AG04449 (cell line): Measurements from ENCODE around the gene RALY.
"Not testable (repeated sequence)": the region's sequence is repeated elsewhere in the genome, so short reads cannot be mapped to it uniquely, and the experiment has no call there.

Experiments used
- CTCF ChIA-PET: fragments of 350-600 bp; formaldehyde crosslinking; extraction: SDS; loops from one replicate; lab custom pipeline; 2021; ENCODE audit warnings: antibody characterized with exemption; lab: Yijun Ruan, JAX
- POLR2A ChIA-PET: fragments of 400-600, 350-600 bp; formaldehyde crosslinking; extraction: SDS; loops from one replicate; lab custom pipeline; 2020; ENCODE audit warnings: antibody characterized with exemption, inconsistent platforms; lab: Yijun Ruan, JAX
- DNase-seq: peaks from one replicate; pipeline ENCODE4 v3.0.0-alpha.2; 2010; ENCODE audit warnings: low read depth, low spot score
- H3K4me3 ChIP-seq: 2 replicates; pipeline ENCODE4 v1.5.1; 2011; ENCODE audit warnings: low read depth, mild to moderate bottlenecking, control low read depth, low read length
- CTCF ChIP-seq: IDR thresholded peaks from one replicate; pipeline ENCODE4 v1.5.1; 2011; ENCODE audit warnings: mild to moderate bottlenecking, moderate library complexity, low read length, control low read depth, inconsistent platforms; ENCODE audit not compliant: insufficient read depth; ENCODE audit errors: missing control alignments

The RALY gene

GRCh38 chr20:34023937-34024722 is 30.4 kb downstream of the RALY start:
- no peak for TF ChIP-seq CTCF
- ChIA-PET POLR2A (no interaction called here), CTCF (interaction anchor here (1.5 to 2.6 kb wide), 3 partner anchors 7 to 161 kb away, joined by 4 to 16 read pairs (median 10); no protein-coding TSS in a partner anchor)

DNA sequence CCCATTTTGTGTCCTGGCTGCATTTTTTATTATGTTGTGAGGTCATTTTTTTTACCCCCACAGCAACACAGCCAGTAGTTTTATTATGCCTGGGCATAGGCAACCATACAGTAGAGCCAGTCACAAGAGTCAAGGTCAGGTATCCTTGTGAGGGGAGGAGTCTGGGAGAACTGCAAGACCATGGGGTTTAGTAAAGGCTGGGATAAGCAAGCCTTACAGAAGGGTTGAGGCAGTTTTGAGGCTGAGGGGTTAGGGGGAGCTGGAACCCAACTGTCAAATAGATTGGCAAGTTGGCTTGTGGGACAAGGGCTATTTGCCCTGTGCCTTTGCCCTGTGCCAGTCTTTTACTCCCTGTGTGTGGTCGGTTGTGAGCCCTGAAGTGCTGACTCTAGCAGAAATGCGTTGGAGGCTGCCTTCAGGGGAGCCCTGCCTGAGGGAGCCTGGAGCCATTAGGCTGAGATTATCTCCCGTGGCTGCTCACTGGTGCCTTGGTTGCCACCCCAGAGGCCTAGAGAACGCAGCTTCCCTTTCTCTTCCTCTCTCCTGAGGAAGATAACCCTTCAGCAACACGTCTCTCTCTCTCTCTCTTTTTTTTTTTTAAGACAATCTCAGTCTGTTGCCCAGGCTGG is 31.1 kb downstream of the RALY start:
- CTCF ChIA-PET: interaction anchor here (1.5 to 2.6 kb wide), 3 partner anchors 35 to 162 kb away, joined by 4 to 10 read pairs (median 5); no protein-coding TSS in a partner anchor
- POLR2A ChIA-PET: no interaction called here
- DNase-seq: no peak
- H3K4me3 ChIP-seq: no peak overlapping the region
- TF ChIP-seq CTCF: no peak

More at GRCh38 chr20:34023937-34024722, 30.4 kb downstream of the RALY start:
- DNase-seq: no peak
- H3K4me3 ChIP-seq: no peak overlapping the region

DNA sequence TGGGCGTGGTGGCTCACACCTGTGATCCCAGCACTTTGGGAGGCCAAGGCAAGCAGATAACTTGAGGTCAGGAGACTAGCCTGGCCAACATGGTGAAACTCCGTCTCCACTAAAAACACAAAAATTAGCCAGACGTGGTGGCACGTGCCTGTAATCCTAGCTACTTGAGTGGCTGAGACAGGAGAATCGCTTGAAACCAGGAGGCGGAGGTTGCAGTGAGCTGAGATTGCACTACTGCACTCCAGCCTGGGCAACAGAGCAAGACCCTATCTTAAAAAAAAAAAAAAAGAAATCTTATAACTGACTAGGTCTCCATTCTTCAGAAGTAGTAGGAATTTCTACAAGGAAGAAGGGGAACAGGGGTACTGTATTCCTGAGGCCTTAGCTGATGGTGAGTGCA is 34.3 kb downstream of the RALY start:
- H3K4me3 ChIP-seq, POLR2A ChIA-PET, DNase-seq: not testable (repeated sequence)
- CTCF ChIA-PET: interaction anchor here (1.0 kb wide), 1 partner anchor 11 kb away, joined by 3 read pairs; no protein-coding TSS in a partner anchor

DNA sequence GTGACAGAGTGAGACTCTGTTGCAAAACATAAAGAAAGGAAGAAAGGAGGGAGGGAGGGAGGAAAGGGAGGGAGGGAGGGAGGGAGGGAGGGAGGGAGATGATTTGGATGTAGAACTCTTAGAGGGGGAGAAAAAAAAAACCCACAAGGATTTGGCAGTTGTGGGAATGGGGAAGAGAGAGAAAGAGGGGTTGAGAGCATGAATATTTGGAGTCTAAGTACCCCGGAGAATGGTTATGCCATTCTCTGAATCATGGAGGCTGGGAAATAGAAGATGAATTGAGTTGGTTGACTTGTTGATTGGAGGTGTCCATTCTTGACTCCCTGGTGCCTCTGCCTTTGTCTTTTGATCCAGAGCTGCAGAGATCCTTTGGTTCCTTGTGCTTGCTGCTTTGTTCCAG is 35.7 kb downstream of the RALY start:
- POLR2A ChIA-PET: no interaction called here
- CTCF ChIA-PET: no interaction called here
- no peak for TF ChIP-seq CTCF
- no peak overlapping the region for H3K4me3 ChIP-seq
- no peak for DNase-seq

- DNase-seq: no peak
- TF ChIP-seq CTCF: no peak
- ChIA-PET CTCF (interaction anchor here (1.0 to 3.1 kb wide), 3 partner anchors 8 to 169 kb away, joined by 4 to 16 read pairs (median 4); no protein-coding TSS in a partner anchor), POLR2A (no interaction called here)
- H3K4me3 ChIP-seq: no peak overlapping the region
Observed at GRCh38 chr20:34030456-34030855, 36.7 kb downstream of the RALY start.

DNA sequence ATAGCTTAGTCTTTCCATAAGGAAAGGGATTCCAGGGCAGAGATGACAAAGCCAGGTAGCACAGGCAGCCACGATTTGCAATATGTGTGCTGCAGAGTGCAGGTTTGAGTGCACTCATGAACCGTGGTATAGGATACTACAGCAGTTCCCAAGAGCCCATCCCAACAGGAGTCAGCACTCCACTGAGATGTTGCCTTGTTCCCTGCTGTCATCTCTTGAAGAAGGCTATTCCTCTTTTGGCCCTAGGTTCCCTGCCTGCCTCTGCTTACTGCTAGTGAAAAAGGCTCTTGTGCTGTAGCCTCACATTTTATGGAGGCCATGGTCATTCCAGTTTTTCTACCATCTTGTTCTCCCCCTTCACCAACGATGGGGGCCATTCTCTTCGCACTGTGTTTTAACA is 40.2 kb downstream of the RALY start:
- TF ChIP-seq CTCF: no peak
- CTCF ChIA-PET: interaction anchor here (1.1 kb wide), 1 partner anchor 12 kb away, joined by 3 read pairs; no protein-coding TSS in a partner anchor

More for the DNA sequence above, 40.2 kb downstream of the RALY start:
- no peak overlapping the region for H3K4me3 ChIP-seq
- no peak for DNase-seq
- POLR2A ChIA-PET: no interaction called here
